Panc1 (cell line): ENCODE data around the gene BPNT1.

ENCODE experiments used
- POLR2AphosphoS5 ChIP-seq: IDR thresholded peaks from 2 replicates; pipeline ENCODE4 v1.6.1; 2012; ENCODE audit warnings: mild to moderate bottlenecking, low read depth, low read length, moderate library complexity
- TF ChIP-seq, protein P1 (sequence below): fragments of 450-650 bp; IDR thresholded peaks from 2 replicates; pipeline ENCODE4 v1.5.1; 2017; ENCODE audit warnings: mild to moderate bottlenecking

DNA sequence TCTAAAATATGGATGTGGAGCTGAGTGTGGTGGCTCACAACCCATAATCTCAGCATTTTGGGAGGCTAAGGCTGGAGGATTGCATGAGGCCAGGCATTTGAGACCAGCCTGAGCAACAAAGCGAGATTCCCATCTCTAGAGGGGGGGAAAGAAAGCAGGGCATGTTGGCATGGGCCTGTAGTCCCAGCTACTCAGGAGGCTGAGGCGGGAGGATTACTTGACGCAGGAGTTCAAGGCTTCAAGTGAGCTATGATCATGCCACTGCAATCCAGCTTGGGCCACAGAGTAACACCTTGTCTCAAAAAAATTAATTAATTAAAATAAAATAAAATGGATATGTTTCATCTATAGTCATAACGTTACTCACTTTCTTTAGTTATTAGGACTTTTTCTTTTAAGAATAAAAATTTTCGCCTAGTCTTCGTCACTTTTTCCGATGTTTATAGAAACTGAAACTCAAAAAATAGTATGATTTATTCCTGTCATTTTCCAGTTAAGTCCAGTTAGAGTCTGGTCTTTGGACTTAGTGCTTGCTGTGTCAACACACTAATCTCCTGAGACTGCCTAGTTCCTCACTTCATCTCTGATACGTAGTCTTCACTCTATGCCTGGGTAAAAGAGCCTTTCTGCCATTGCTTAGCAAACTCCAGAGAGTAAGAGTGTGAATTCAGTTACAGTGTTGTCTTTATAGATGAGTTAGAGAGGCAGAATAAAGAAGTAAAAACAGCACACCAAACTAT is 32.4 kb upstream of the BPNT1 start:
- TF ChIP-seq POLR2AphosphoS5, result no peak
- TF ChIP-seq, protein P1, sequence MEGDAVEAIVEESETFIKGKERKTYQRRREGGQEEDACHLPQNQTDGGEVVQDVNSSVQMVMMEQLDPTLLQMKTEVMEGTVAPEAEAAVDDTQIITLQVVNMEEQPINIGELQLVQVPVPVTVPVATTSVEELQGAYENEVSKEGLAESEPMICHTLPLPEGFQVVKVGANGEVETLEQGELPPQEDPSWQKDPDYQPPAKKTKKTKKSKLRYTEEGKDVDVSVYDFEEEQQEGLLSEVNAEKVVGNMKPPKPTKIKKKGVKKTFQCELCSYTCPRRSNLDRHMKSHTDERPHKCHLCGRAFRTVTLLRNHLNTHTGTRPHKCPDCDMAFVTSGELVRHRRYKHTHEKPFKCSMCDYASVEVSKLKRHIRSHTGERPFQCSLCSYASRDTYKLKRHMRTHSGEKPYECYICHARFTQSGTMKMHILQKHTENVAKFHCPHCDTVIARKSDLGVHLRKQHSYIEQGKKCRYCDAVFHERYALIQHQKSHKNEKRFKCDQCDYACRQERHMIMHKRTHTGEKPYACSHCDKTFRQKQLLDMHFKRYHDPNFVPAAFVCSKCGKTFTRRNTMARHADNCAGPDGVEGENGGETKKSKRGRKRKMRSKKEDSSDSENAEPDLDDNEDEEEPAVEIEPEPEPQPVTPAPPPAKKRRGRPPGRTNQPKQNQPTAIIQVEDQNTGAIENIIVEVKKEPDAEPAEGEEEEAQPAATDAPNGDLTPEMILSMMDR, result no peak
